DND-41 (cell line): ENCODE measurements around the gene EPHA10.
A peak's percentile ranks its signal among the peaks of the same experiment; 100 is the strongest.
"Not testable (repeated sequence)": the region's sequence is repeated elsewhere in the genome, so short reads cannot be mapped to it uniquely, and the experiment has no call there.

Experiments used
- ATAC-seq: fragments of 200-7000 bp; cut with Tn5 transposase; 3 replicates; pipeline ENCODE4 v1.9.1; 2021; ENCODE audit warnings: low read depth; ENCODE audit not compliant: insufficient read depth
- DNase-seq: peaks from one replicate; pipeline ENCODE4 v3.0.0-alpha.2; 2020
- H2AFZ ChIP-seq: 2 replicates; pipeline ENCODE4 v1.6.0; 2012; ENCODE audit warnings: low read depth, low read length
- H3K27ac ChIP-seq: 2 replicates; pipeline ENCODE4 v1.5.1; 2012; ENCODE audit warnings: low read length, inconsistent platforms
- H3K27me3 ChIP-seq: fragments of 200-600 bp; sonication (generic); 2 replicates; pipeline ENCODE4 v1.6.0; 2012; ENCODE audit warnings: low read length, mild to moderate bottlenecking, inconsistent platforms; ENCODE audit not compliant: insufficient read depth, poor library complexity
- H3K36me3 ChIP-seq: 2 replicates; pipeline ENCODE4 v1.5.1; 2012; ENCODE audit warnings: low read length, inconsistent platforms; ENCODE audit not compliant: insufficient read depth
- H3K4me1 ChIP-seq: 2 replicates; pipeline ENCODE4 v1.5.1; 2012; ENCODE audit warnings: mild to moderate bottlenecking, low read length; ENCODE audit not compliant: insufficient read depth
- H3K4me2 ChIP-seq: 2 replicates; pipeline ENCODE4 v1.6.0; 2012; ENCODE audit warnings: mild to moderate bottlenecking, moderate library complexity, low read length, inconsistent platforms; ENCODE audit not compliant: insufficient read depth
- H3K4me3 ChIP-seq, 2 experiments: fragments of 200-600 bp in 1 of 2; shearing (Covaris generic) in 1 of 2; 2 replicates each; pipeline ENCODE4 v1.5.1; 2012 to 2016; ENCODE audit warnings: inconsistent platforms in 2 of 2, low read length in 2 of 2, mild to moderate bottlenecking in 2 of 2, low read depth in 1 of 2, moderate library complexity in 1 of 2
- H3K79me2 ChIP-seq: 2 replicates; pipeline ENCODE4 v1.6.0; 2012; ENCODE audit warnings: low read length, inconsistent platforms; ENCODE audit not compliant: insufficient read depth
- H3K9ac ChIP-seq: 2 replicates; pipeline ENCODE4 v1.6.0; 2012; ENCODE audit warnings: low read depth, mild to moderate bottlenecking, inconsistent platforms, low read length, moderate library complexity
- H3K9me3 ChIP-seq: 2 replicates; pipeline ENCODE4 v1.5.1; 2012; ENCODE audit warnings: low read length, moderate library complexity, mild to moderate bottlenecking, inconsistent platforms; ENCODE audit not compliant: insufficient read depth, severe bottlenecking
- H4K20me1 ChIP-seq: 2 replicates; pipeline ENCODE4 v1.6.0; 2012; ENCODE audit warnings: low read length; ENCODE audit not compliant: insufficient read depth
- EZH2 ChIP-seq: IDR thresholded peaks from 3 replicates; pipeline ENCODE4 v1.6.1; 2012; ENCODE audit warnings: borderline replicate concordance, low read depth, mild to moderate bottlenecking, moderate library complexity, low read length, inconsistent platforms; ENCODE audit not compliant: severe bottlenecking
- TF ChIP-seq, protein P1 (sequence below): IDR thresholded peaks from 2 replicates; pipeline ENCODE4 v1.5.1; 2012; ENCODE audit warnings: borderline replicate concordance, low read length, moderate library complexity, mild to moderate bottlenecking; ENCODE audit not compliant: poor library complexity, severe bottlenecking; ENCODE audit errors: extremely low read depth

Gene EPHA10

DNA sequence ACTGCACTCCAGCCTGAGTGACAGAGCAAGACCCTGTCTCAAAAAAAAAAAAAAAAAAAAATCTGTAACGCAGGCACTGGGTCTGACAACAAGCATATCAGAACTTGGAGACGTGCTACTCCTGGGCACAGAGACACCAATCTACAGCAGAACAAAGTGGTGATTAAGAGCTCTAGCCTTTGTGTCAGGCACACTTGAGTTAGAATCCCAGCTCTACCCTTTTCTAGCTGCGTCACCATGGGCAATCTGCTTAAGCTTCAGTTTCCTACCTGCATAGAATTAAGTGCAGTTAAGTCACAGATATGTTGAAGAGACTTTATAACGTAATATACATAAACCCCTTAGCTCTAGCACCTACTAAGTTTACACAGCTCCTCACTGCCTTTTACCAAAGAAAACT is 76.0 kb downstream of the EPHA10 start:
- H3K36me3 ChIP-seq: peaks cover 40% of the 10 kb centered on the region
- H3K9ac ChIP-seq: peak overlapping the region; percentile 63
- TF ChIP-seq, protein P1, sequence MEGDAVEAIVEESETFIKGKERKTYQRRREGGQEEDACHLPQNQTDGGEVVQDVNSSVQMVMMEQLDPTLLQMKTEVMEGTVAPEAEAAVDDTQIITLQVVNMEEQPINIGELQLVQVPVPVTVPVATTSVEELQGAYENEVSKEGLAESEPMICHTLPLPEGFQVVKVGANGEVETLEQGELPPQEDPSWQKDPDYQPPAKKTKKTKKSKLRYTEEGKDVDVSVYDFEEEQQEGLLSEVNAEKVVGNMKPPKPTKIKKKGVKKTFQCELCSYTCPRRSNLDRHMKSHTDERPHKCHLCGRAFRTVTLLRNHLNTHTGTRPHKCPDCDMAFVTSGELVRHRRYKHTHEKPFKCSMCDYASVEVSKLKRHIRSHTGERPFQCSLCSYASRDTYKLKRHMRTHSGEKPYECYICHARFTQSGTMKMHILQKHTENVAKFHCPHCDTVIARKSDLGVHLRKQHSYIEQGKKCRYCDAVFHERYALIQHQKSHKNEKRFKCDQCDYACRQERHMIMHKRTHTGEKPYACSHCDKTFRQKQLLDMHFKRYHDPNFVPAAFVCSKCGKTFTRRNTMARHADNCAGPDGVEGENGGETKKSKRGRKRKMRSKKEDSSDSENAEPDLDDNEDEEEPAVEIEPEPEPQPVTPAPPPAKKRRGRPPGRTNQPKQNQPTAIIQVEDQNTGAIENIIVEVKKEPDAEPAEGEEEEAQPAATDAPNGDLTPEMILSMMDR: no peak
- no peak for TF ChIP-seq EZH2
- 0 out of 2 replicates have a peak overlapping the region, but pooled peaks have one; percentile 67 for H3K27ac ChIP-seq
- ATAC-seq: no peak
- peaks cover 51% of the 10 kb centered on the region for H3K79me2 ChIP-seq
- no peak for DNase-seq
- H3K4me1 ChIP-seq: peaks cover 40% of the 10 kb centered on the region
- H3K9me3 ChIP-seq: no peaks in the 10 kb centered on the region
- H4K20me1 ChIP-seq: peaks cover 16% of the 10 kb centered on the region; the same call in 1 of the 2 replicates
- no peak overlapping the region for H2AFZ ChIP-seq
- H3K4me3 ChIP-seq: peak overlapping the region; percentile 51 to 89; a peak in 3 of 4 replicates
- no peaks in the 10 kb centered on the region for H3K27me3 ChIP-seq
- peak overlapping the region; percentile 96 for H3K4me2 ChIP-seq

DNA sequence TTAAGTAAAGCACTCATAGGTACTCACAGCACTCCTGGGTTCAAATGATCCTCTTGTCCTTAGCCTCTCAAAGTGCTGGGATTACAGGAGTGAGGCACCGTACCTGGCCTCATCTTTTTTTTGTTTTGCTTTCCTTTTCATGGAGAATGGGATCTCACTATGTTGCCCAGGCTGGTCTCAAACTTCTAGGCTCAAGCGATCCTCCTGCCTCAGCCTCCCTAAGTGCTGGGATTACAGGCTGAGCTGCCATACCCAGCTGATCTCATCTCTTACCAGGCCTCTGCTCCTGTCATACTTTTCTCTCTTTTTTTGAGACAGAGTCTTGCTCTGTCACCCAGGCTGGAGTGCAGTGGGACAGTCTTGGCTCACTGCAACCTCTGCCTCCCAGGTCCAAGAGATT is 77.2 kb downstream of the EPHA10 start:
- H3K9ac ChIP-seq, H2AFZ ChIP-seq, ATAC-seq, H3K27ac ChIP-seq, H3K4me3 ChIP-seq, H3K4me2 ChIP-seq, DNase-seq, H3K9me3 ChIP-seq, H3K27me3 ChIP-seq: not testable (repeated sequence)
- peaks cover 26% of the 10 kb centered on the region; the same call in 1 of the 2 replicates for H4K20me1 ChIP-seq
- H3K79me2 ChIP-seq: peaks cover 40% of the 10 kb centered on the region
- H3K36me3 ChIP-seq: peaks cover 48% of the 10 kb centered on the region
- peaks cover 28% of the 10 kb centered on the region for H3K4me1 ChIP-seq

DNA sequence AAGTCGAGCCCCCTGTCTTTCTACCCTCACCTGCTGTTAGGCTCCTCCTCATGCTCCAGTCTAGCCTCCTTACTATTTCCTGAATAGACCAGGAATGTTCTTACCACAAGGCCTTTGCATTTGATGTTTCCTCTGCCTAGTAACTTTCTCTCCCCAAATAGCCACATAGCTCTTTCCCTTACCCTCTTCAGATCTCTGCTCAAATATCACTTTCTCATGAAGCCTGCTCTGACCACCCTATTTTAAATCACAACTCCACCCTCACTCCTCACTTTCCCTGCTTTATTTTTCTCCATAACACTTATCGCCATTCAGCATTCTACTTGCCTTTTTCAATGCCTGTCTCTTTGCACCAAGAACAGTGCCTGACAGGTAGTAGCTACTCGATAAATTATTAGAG is 79.2 kb downstream of the EPHA10 start:
- TF ChIP-seq, protein P1: no peak
- TF ChIP-seq EZH2: no peak
- Histone ChIP-seq H3K27ac (no peak overlapping the region), H3K4me1 (peaks cover 19% of the 10 kb centered on the region), H3K4me2 (no peak overlapping the region), H2AFZ (no peak overlapping the region), H3K9me3 (no peaks in the 10 kb centered on the region), H3K27me3 (no peaks in the 10 kb centered on the region), H3K9ac (no peak overlapping the region), H3K79me2 (peaks cover 23% of the 10 kb centered on the region), H3K36me3 (peaks cover 58% of the 10 kb centered on the region), H3K4me3 (no peak overlapping the region), H4K20me1 (peaks cover 23% of the 10 kb centered on the region; the same call in 1 of the 2 replicates)
- ATAC-seq: no peak
- DNase-seq: no peak

DNA sequence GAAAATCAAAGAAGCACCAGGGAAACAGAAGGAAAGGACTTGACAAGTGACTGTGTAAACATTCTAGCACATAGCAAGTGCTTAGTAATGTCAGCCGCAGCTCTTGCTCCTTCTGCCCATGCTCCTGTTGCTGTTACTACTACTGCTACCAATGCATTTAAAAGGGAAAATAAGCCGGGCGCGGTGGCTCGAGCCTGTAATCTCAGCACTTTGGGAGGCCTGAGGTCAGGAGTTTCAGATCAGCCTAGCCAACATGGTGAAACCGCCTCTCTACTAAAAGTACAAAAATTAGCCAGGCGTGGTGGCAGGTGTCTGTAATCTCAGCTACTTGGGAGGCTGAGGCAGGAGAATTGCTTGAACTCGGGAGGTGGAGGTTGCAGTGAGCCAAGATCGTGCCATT is 80.7 kb downstream of the EPHA10 start:
- H4K20me1 ChIP-seq: peaks cover 18% of the 10 kb centered on the region; the same call in 1 of the 2 replicates
- H2AFZ ChIP-seq, H3K4me2 ChIP-seq, H3K9me3 ChIP-seq, H3K27me3 ChIP-seq, DNase-seq, H3K9ac ChIP-seq, H3K27ac ChIP-seq, H3K4me3 ChIP-seq, ATAC-seq: not testable (repeated sequence)
- H3K79me2 ChIP-seq: peaks cover 11% of the 10 kb centered on the region
- peaks cover 59% of the 10 kb centered on the region for H3K36me3 ChIP-seq
- H3K4me1 ChIP-seq: peaks cover 11% of the 10 kb centered on the region
